VCaP (cell line): ENCODE measurements around the gene TTLL1.
A peak's percentile ranks its signal among the peaks of the same experiment; 100 is the strongest.

Experiments
- H3K27ac ChIP-seq: fragments of 450-650 bp; 2 replicates; pipeline ENCODE4 v1.5.1; 2017
- TF ChIP-seq, protein P1 (sequence below): fragments of 450-650 bp; conservative IDR thresholded peaks from 2 replicates; pipeline ENCODE4 v1.5.1; 2017; ENCODE audit warnings: mild to moderate bottlenecking, moderate library complexity

The TTLL1 gene

DNA sequence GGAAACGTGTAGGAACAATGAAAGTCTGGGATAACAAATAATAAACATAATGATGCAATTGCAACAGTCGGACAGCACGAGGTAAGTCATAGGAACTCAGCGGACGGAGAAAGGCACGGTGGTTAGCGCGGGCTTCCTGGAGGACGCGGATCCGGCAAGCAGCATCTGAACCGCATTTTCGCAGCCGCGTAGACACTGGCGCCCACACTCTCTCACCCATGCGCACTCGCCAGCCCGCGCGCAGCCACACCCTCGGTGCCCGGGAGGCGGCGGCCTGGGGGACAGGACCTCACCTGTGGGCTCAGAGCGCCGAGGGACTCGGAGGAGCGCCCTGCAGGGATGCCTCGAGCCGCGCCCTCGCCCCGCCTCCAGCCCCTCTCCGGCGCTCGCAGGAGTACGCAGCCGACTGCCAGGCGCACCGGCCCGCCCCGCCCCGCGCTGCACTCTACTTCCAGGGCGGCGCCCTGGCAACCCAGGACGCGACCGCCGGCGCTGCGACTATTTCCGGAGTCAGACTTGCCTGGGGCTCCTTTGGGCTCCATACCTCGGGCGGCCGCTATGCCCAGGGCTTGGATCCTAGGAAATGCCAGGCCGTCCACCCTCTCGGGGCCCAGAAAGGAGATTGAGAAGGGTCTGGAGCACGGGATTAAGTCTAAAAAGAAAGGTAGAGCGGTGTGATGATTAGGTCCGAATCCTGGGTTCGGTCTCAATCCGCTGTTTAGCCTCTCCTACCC is at the start of gene TTLL1:
TTLL1 (minus strand) TSS at position 408 of the 734 bp plus-strand sequence. CDS start 13,805 bp downstream, outside the sequence.
- TF ChIP-seq, protein P1, sequence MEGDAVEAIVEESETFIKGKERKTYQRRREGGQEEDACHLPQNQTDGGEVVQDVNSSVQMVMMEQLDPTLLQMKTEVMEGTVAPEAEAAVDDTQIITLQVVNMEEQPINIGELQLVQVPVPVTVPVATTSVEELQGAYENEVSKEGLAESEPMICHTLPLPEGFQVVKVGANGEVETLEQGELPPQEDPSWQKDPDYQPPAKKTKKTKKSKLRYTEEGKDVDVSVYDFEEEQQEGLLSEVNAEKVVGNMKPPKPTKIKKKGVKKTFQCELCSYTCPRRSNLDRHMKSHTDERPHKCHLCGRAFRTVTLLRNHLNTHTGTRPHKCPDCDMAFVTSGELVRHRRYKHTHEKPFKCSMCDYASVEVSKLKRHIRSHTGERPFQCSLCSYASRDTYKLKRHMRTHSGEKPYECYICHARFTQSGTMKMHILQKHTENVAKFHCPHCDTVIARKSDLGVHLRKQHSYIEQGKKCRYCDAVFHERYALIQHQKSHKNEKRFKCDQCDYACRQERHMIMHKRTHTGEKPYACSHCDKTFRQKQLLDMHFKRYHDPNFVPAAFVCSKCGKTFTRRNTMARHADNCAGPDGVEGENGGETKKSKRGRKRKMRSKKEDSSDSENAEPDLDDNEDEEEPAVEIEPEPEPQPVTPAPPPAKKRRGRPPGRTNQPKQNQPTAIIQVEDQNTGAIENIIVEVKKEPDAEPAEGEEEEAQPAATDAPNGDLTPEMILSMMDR: no peak
- peak within 1 kb of the TSS; percentile 80 for H3K27ac ChIP-seq

DNA sequence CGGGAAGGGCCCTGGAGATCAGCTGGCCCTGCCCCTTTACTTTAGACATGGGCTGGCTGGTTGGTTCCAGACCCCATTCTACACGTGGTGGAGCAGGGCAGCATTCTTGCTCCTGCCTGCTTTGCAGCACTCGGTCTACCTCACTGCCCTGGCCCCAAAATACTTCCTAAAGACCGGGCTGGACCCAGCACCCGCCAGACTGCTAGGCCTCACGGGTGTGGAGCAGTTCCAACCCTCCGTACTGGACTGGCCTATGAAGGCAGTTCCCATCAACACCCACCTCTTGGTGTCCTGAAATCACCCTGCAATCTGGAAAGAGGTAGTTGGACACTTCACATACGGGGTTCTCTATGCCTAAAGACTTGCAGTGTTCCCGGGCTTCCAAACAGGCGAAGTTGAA is 47.6 kb upstream of the TTLL1 start:
- TF ChIP-seq, protein P1: no peak
- no peak overlapping the region for H3K27ac ChIP-seq

DNA sequence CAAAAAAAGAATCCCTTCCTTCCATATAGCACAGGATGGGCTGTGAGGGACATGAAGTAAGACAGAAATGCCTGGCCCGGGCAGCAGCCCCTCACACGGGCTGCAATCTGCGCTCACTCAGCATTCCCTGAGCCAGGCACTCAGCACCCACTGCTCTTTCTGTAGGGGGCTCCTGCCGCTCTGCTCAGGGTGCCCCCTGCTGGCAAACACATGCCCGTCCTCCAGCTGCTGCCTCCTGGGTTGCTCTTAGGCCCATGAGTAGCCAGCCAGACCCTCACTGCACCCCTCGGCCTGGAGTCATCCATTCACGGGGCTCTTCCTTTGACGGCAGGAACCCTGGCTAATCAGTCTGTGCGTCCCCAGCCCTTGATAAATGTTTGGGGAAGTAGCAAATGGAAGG is 47.1 kb upstream of the TTLL1 start:
- no peak overlapping the region for H3K27ac ChIP-seq

DNA sequence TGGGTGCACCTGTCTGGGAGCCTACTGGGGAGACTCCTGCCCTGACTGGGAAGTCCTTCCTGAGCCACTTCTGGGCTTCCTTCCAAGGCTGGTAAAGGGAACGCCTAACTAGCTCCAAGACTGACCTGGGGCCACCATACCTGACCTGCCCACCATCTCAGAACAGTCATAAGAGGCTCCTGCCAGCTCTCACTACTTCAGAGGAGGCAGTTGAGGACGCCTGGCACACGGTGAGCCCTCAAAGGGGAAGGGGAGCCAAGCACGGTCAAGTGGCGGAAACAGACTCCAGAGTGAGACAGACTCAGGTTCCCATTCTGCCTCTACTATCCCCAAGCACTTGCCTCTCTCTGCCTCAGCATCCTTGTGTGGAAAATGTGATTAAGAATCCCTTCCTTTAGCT is 46.4 kb upstream of the TTLL1 start:
- TF ChIP-seq, protein P1: no peak
- no peak overlapping the region for H3K27ac ChIP-seq

More for the DNA sequence above, 47.1 kb upstream of the TTLL1 start:
- TF ChIP-seq, protein P1: peak; percentile 79

DNA sequence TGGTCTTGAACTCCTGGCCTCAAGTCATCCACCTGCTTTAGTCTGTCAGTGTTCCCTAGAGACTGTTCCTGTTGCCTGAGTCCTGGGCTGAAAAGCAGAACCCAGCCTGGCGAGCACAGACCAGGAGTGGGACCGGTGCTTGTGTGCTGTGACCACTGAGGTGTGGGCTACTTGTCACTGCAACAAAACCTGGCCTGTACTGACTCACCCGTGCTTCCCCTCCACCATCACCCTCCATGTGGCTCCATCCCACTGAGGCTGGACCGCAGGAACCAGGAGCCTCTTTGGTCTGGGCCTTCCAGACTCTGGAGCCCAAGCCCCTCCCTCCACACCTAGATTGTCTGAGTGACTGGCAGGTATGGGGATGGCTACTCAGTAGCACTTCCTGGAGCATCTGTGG is 45.4 kb upstream of the TTLL1 start:
- H3K27ac ChIP-seq: no peak overlapping the region
- TF ChIP-seq, protein P1: no peak

DNA sequence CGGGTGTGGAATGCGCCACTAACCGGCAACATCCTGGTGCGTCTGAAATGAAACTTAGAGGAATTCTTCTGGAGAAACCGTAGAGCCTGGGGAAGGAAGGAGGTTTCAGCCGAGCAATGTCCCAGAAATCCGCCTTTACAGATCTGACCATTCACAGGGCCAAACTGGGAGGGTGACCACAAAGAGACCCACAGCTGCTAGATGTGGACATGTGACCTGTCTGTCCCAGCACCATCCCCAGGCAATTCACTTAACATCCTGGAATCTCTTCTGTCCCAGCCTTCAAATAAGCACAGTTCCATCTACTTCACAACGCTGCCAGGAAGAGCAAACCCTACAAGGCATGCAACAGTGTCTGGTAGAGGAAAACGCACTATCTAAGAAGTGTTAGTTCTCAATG is 44.2 kb upstream of the TTLL1 start:
- H3K27ac ChIP-seq: no peak overlapping the region
- TF ChIP-seq, protein P1: no peak

DNA sequence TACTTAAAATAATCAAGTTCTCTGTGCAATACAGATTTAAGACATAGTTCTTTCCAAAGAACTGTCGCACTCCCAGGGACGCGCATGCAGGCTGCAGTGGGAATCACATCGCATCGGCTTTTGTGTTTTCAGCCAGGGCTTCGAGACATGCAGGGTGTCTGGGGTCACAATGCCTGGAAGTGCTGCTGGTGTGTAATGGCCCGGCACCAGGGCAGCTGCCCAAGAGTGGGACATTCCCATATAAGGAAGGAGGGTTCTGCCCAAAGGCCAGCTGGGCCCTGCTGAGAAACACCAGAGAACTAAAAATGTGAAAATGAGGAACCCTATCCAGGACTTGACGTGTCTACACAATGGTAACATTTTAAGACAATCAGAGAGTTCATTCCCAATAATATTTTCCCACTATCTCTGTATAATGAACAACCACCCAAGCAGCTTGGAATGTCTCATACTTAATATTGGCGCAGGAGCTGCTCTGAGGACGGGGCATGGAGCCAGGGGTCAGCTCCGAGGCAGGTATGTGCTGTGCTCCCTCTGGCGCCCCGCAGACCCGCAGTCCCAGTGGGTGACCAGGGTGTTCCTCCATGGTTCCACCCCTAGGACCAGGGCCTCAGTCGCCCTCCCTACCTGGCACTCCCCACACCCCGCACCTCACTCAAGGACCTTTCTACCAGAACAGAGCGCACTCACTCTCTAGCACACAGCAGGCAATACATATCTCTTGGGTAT is 42.7 kb upstream of the TTLL1 start:
- TF ChIP-seq, protein P1: no peak
- H3K27ac ChIP-seq: 0 out of 2 replicates have a peak overlapping the region, but pooled peaks have one; percentile 4
